ENCODE measurements around the gene NDST3. TPM values are rescaled to one million over a fixed set of nuclear protein-coding genes. Genes with fewer than 3 reads are reported as not detected.

Gene NDST3
- total and polyA plus RNA-seq, 2 of the 13 experiments (the other 11 are each of a cell fraction or from before 2014, with no cell fraction given) = not detected

GRCh38 chr4:118215826-118216225, 181.5 kb downstream of the NDST3 start:
- Histone ChIP-seq H3K4me1 (ENCODE audit: insufficient read depth, low read length) (no peaks in the 10 kb centered on the region), H2AFZ (ENCODE audit: low read length) (no peak overlapping the region), H3K9ac (ENCODE audit: insufficient read depth, low read depth, low read length) (no peak overlapping the region), H3K36me3 (replicated peaks in 1 of 2; ENCODE audit: control insufficient read depth in 1 of 2, insufficient read depth in 2 of 2, low read length in 2 of 2) (no peaks in the 10 kb centered on the region), H3K79me2 (ENCODE audit: insufficient read depth, low read length) (no peaks in the 10 kb centered on the region), H4K20me1 (ENCODE audit: insufficient read depth, low read length) (no peaks in the 10 kb centered on the region), H3K27ac (ENCODE audit: extremely low read length, insufficient read depth, low read length) (no peak overlapping the region), H3K9me3 (ENCODE audit: low read length) (no peaks in the 10 kb centered on the region), H3K4me3 (replicated peaks in 1 of 3; ENCODE audit: insufficient read depth in 1 of 3, low read depth in 2 of 3, low read length in 3 of 3) (no peak overlapping the region), H3K27me3 (ENCODE audit: control insufficient read depth in 1 of 2, insufficient read depth in 2 of 2, low read length in 2 of 2) (no peaks in the 10 kb centered on the region), H3K4me2 (ENCODE audit: low read depth, low read length) (no peak overlapping the region)
- no peak for DNase-seq (ENCODE audit: low spot score)
- FAIRE-seq = no peak
- WGBS (ENCODE audit: low lambda C conversion rate) = 40% methylated on average over 2 of the region's 2 CpGs
- ChIA-PET CTCF (ENCODE audit: low intra/inter-chr PET ratio, low total read pairs) (no interaction called here), POLR2A (no interaction called here)
- no peak for ATAC-seq
- in situ Hi-C loops (cut with HindIII; ENCODE audit: extremely low pct_ligation_motif_present, low pct_unique_long_range_greater_than_20kb) (no loop called here), intact Hi-C loops (cut with micrococcal nuclease; ENCODE audit: unreplicated experiment) (no loop called here)
- TF ChIP-seq PAX8 (CRISPR knock-in tag; IDR thresholded peaks at IDR 0.05; ENCODE audit: borderline replicate concordance) (no peak), DNMT3B (CRISPR knock-in tag; conservative IDR thresholded peaks at IDR 0.05) (no peak), ZNF841 (CRISPR knock-in tag; IDR thresholded peaks at IDR 0.05; ENCODE audit: borderline replicate concordance) (no peak), ZNF230 (CRISPR knock-in tag; IDR thresholded peaks at IDR 0.05) (no peak)
- BruUV-seq (replicated peaks) = no TSS peak

DNA sequence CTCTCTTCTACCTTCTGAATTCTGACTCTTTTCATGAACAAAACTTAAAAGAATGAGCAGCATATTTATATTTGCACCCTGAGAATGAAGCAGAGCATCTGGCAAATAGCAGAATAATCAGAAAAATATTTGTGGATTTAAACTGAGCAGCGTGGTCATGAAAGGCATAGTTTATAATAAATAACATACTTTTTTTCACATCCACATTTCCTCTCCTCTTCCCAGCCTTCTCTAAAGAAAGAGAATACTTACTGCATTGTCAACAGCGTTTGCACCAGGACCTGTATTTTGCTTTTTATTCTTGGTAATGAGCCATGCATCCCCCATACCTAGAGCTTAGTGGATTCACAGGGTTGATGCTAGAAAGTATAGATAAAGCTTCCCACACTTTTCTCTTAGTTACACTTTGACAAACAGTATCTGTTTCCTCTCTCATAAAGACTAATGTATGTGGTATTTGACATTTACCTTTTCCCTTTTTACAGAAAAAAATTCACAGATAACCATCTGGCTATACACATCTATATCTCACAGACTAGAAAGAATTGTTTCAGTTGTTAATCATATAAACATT, 187.0 kb downstream of the NDST3 start:
- WGBS (ENCODE audit: low lambda C conversion rate) = 2% methylated on average over 2 of the region's 2 CpGs
- no TSS peak for BruUV-seq (replicated peaks)
- Histone ChIP-seq H3K4me1 (ENCODE audit: insufficient read depth, low read length) (no peaks in the 10 kb centered on the region), H4K20me1 (ENCODE audit: insufficient read depth, low read length) (no peaks in the 10 kb centered on the region), H3K4me2 (ENCODE audit: low read depth, low read length) (no peak overlapping the region), H3K27ac (ENCODE audit: extremely low read length, insufficient read depth, low read length) (no peak overlapping the region), H2AFZ (ENCODE audit: low read length) (no peak overlapping the region), H3K27me3 (ENCODE audit: control insufficient read depth in 1 of 2, insufficient read depth in 2 of 2, low read length in 2 of 2) (no peaks in the 10 kb centered on the region), H3K36me3 (replicated peaks in 1 of 2; ENCODE audit: control insufficient read depth in 1 of 2, insufficient read depth in 2 of 2, low read length in 2 of 2) (no peaks in the 10 kb centered on the region), H3K9me3 (ENCODE audit: low read length) (no peaks in the 10 kb centered on the region), H3K9ac (ENCODE audit: insufficient read depth, low read depth, low read length) (no peak overlapping the region), H3K79me2 (ENCODE audit: insufficient read depth, low read length) (no peaks in the 10 kb centered on the region), H3K4me3 (replicated peaks in 1 of 3; ENCODE audit: insufficient read depth in 1 of 3, low read depth in 2 of 3, low read length in 3 of 3) (no peak overlapping the region)
- ChIA-PET POLR2A (no interaction called here), CTCF (ENCODE audit: low intra/inter-chr PET ratio, low total read pairs) (no interaction called here)
- ATAC-seq (no peak), FAIRE-seq (no peak), DNase-seq (ENCODE audit: low spot score) (no peak)
- in situ Hi-C loops (cut with HindIII; ENCODE audit: extremely low pct_ligation_motif_present, low pct_unique_long_range_greater_than_20kb) (no loop called here), intact Hi-C loops (cut with micrococcal nuclease; ENCODE audit: unreplicated experiment) (loop anchor here (5.0 kb wide), 1 partner anchor 1864 kb away; no protein-coding TSS in a partner anchor)
- TF ChIP-seq YY1 (IDR thresholded peaks at IDR 0.05; ENCODE audit: insufficient read depth, insufficient replicate concordance, low read depth, low read length) = no peak
- TF ChIP-seq REPIN1 (CRISPR knock-in tag; IDR thresholded peaks at IDR 0.05; ENCODE audit: borderline replicate concordance, low read depth) = no peak
- no peak for TF ChIP-seq MYC (CRISPR knock-in tag; IDR thresholded peaks at IDR 0.05; ENCODE audit: borderline replicate concordance)
- no peak for TF ChIP-seq RAD21 (CRISPR knock-in tag; IDR thresholded peaks at IDR 0.05)
- no peak for TF ChIP-seq ZFY (CRISPR knock-in tag; IDR thresholded peaks at IDR 0.05)
- no peak for TF ChIP-seq NFRKB (IDR thresholded peaks at IDR 0.05)
- TF ChIP-seq, protein P1, sequence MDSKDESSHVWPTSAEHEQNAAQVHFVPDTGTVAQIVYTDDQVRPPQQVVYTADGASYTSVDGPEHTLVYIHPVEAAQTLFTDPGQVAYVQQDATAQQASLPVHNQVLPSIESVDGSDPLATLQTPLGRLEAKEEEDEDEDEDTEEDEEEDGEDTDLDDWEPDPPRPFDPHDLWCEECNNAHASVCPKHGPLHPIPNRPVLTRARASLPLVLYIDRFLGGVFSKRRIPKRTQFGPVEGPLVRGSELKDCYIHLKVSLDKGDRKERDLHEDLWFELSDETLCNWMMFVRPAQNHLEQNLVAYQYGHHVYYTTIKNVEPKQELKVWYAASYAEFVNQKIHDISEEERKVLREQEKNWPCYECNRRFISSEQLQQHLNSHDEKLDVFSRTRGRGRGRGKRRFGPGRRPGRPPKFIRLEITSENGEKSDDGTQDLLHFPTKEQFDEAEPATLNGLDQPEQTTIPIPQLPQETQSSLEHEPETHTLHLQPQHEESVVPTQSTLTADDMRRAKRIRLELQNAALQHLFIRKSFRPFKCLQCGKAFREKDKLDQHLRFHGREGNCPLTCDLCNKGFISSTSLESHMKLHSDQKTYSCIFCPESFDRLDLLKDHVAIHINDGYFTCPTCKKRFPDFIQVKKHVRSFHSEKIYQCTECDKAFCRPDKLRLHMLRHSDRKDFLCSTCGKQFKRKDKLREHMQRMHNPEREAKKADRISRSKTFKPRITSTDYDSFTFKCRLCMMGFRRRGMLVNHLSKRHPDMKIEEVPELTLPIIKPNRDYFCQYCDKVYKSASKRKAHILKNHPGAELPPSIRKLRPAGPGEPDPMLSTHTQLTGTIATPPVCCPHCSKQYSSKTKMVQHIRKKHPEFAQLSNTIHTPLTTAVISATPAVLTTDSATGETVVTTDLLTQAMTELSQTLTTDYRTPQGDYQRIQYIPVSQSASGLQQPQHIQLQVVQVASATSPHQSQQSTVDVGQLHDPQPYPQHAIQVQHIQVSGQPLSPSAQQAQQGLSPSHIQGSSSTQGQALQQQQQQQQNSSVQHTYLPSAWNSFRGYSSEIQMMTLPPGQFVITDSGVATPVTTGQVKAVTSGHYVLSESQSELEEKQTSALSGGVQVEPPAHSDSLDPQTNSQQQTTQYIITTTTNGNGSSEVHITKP (CRISPR knock-in tag; IDR thresholded peaks at IDR 0.05; ENCODE audit: low read depth) = no peak
- TF ChIP-seq ZNF564 (CRISPR knock-in tag; IDR thresholded peaks at IDR 0.05) = no peak
- no peak for TF ChIP-seq GATAD1 (CRISPR knock-in tag; IDR thresholded peaks at IDR 0.05)
- TF ChIP-seq ISL2 (CRISPR knock-in tag; IDR thresholded peaks at IDR 0.05) = no peak
- TF ChIP-seq RFX1 (IDR thresholded peaks at IDR 0.05) = no peak
- no peak for TF ChIP-seq HNRNPH1 (optimal IDR thresholded peaks at IDR 0.05; ENCODE audit: low read depth, low read length)
- TF ChIP-seq ZNF326 (CRISPR knock-in tag; IDR thresholded peaks at IDR 0.05; ENCODE audit: borderline replicate concordance) = no peak
- TF ChIP-seq ZNF501 (CRISPR knock-in tag; IDR thresholded peaks at IDR 0.05) = no peak
- TF ChIP-seq SNAI1 (CRISPR knock-in tag; IDR thresholded peaks at IDR 0.05; ENCODE audit: borderline replicate concordance) = no peak
